Neural cell (in vitro differentiated cells): ENCODE measurements around the gene EN2.

Source experiments
- EZH2 ChIP-seq: fragments of 200-600, 300-800 bp; shearing (Covaris generic), sonication (generic); IDR thresholded peaks from 2 replicates; pipeline ENCODE4 v1.6.1; 2014; ENCODE audit warnings: antibody characterized with exemption, low read length, borderline replicate concordance, mild to moderate bottlenecking; ENCODE audit not compliant: insufficient read depth, poor library complexity, severe bottlenecking
- POLR2AphosphoS5 ChIP-seq: IDR thresholded peaks from 2 replicates; pipeline ENCODE4 v1.6.1; 2012
- RAD21 ChIP-seq: fragments of 450-650 bp; conservative IDR thresholded peaks from 2 replicates; pipeline ENCODE4 v1.6.1; 2014; ENCODE audit warnings: antibody characterized with exemption, mild to moderate bottlenecking, moderate library complexity
- SMC3 ChIP-seq: fragments of 450-650 bp; conservative IDR thresholded peaks from 2 replicates; pipeline ENCODE4 v1.6.1; 2014; ENCODE audit warnings: antibody characterized with exemption, mild to moderate bottlenecking, moderate library complexity; ENCODE audit not compliant: poor library complexity
- TF ChIP-seq, protein P1 (sequence below): fragments of 450-650 bp; IDR thresholded peaks from 2 replicates; pipeline ENCODE4 v1.5.1; 2014; ENCODE audit warnings: antibody characterized with exemption, mild to moderate bottlenecking, moderate library complexity; ENCODE audit not compliant: poor library complexity, severe bottlenecking

DNA sequence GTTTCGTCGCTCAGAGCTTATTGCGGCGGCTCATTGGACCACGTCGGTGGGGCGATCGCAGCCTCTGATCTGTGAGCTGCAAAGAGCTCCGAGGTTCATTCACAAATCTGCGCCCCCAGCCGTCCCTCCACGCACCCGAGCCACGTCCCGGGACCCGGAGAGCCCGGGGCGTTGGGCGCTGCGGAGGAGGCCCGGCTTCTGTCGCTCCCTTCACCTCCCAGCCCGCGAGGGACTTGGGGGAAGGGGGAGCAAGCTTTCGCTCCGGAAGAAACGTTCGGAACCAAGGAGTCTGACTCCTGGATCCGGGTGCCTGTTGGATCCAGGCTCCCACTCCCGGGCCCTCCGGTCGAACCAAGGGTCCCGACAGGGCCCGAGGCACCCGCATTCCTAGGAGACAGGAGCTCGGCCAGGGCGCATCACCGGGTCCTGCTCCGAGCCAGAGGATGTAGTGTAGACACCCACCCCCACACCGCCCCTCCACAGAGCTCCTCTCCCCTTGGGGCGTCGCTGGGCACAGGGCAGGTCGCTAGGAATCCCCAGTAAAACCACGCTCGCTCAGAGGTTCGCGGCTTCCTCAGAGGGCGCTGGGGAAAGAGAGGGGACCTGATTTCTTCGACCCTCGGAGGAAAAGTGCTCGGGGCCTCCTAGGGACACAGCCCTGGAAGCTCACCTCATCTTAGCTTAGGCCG is 7.9 kb upstream of the EN2 start:
- TF ChIP-seq, protein P1, sequence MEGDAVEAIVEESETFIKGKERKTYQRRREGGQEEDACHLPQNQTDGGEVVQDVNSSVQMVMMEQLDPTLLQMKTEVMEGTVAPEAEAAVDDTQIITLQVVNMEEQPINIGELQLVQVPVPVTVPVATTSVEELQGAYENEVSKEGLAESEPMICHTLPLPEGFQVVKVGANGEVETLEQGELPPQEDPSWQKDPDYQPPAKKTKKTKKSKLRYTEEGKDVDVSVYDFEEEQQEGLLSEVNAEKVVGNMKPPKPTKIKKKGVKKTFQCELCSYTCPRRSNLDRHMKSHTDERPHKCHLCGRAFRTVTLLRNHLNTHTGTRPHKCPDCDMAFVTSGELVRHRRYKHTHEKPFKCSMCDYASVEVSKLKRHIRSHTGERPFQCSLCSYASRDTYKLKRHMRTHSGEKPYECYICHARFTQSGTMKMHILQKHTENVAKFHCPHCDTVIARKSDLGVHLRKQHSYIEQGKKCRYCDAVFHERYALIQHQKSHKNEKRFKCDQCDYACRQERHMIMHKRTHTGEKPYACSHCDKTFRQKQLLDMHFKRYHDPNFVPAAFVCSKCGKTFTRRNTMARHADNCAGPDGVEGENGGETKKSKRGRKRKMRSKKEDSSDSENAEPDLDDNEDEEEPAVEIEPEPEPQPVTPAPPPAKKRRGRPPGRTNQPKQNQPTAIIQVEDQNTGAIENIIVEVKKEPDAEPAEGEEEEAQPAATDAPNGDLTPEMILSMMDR: no peak
- no peak for TF ChIP-seq RAD21
- no peak for TF ChIP-seq EZH2
- no peak for TF ChIP-seq POLR2AphosphoS5
- TF ChIP-seq SMC3: no peak
